Stimulated activated CD8-positive, alpha-beta memory T cell treated with anti-CD3 and anti-CD28 coated beads, Interleukin-2, amount 100 ng/mL, for 1 hour (primary cell): ENCODE data around the gene BICRAL.
"Not testable (repeated sequence)": the region's sequence is repeated elsewhere in the genome, so short reads cannot be mapped to it uniquely, and the experiment has no call there.

ENCODE experiments used
- DNase-seq, 2 donors: peaks; one replicate each; pipeline ENCODE4 v3.0.0-alpha.2; 2020; ENCODE audit warnings: low read depth in 2 of 2

Gene BICRAL

GRCh38 chr6:42834056-42834455 lies 52.2 kb downstream of the BICRAL start:
- DNase-seq, result no peak

GRCh38 chr6:42841844-42842584 lies 60.2 kb downstream of the BICRAL start:
- no peak for DNase-seq

GRCh38 chr6:42845327-42845694 lies 63.5 kb downstream of the BICRAL start:
- DNase-seq, result no peak

- no peak for DNase-seq
Observed at GRCh38 chr6:42846505-42846904, 64.7 kb downstream of the BICRAL start.

GRCh38 chr6:42848700-42849099 lies 66.8 kb downstream of the BICRAL start:
- no peak for DNase-seq

- no peak for DNase-seq
Observed at GRCh38 chr6:42851599-42851998, 69.7 kb downstream of the BICRAL start.

- DNase-seq, result no peak
Observed at GRCh38 chr6:42860036-42860435, 78.2 kb downstream of the BICRAL start.

- DNase-seq, result no peak
Observed at GRCh38 chr6:42860481-42860880, 78.6 kb downstream of the BICRAL start.

GRCh38 chr6:42864602-42865001 lies 82.8 kb downstream of the BICRAL start:
- DNase-seq, result no peak

GRCh38 chr6:42870145-42870936 lies 88.5 kb downstream of the BICRAL start:
- no peak for DNase-seq

- no peak for DNase-seq
Observed at GRCh38 chr6:42871711-42872110, 89.9 kb downstream of the BICRAL start.

- DNase-seq, result no peak
Observed at GRCh38 chr6:42873313-42873712, 91.5 kb downstream of the BICRAL start.

- no peak for DNase-seq
Observed at GRCh38 chr6:42877695-42878094, 95.8 kb downstream of the BICRAL start.

GRCh38 chr6:42879372-42880239 lies 97.8 kb downstream of the BICRAL start, which contains the start of gene RPL7L1:
RPL7L1 (plus strand) TSS chr6:42879616; CDS start chr6:42879911, 295 bp downstream.
- DNase-seq, result peak; percentile 64 to 65

GRCh38 chr6:42880240-42880817 lies 98.5 kb downstream of the BICRAL start:
- DNase-seq, result not testable (repeated sequence)

- not testable (repeated sequence) for DNase-seq
Observed at GRCh38 chr6:42880871-42881270, 99.0 kb downstream of the BICRAL start.

- no peak for DNase-seq
Observed at GRCh38 chr6:42885702-42886101, 103.8 kb downstream of the BICRAL start.

- not testable (repeated sequence) for DNase-seq
Observed at GRCh38 chr6:42888201-42888600, 106.3 kb downstream of the BICRAL start.

GRCh38 chr6:42889815-42890214 lies 108.0 kb downstream of the BICRAL start:
- no peak for DNase-seq

GRCh38 chr6:42890311-42891198 lies 108.7 kb downstream of the BICRAL start:
- peak; percentile 68 to 78 for DNase-seq
